Raji (cell line): ENCODE results near the gene CORO2B.

Experiments used
- POLR2A ChIP-seq: IDR thresholded peaks from 2 replicates; pipeline ENCODE4 v1.6.1; 2011; ENCODE audit warnings: low read depth, low read length, control low read depth; ENCODE audit not compliant: insufficient read depth

CORO2B gene

DNA sequence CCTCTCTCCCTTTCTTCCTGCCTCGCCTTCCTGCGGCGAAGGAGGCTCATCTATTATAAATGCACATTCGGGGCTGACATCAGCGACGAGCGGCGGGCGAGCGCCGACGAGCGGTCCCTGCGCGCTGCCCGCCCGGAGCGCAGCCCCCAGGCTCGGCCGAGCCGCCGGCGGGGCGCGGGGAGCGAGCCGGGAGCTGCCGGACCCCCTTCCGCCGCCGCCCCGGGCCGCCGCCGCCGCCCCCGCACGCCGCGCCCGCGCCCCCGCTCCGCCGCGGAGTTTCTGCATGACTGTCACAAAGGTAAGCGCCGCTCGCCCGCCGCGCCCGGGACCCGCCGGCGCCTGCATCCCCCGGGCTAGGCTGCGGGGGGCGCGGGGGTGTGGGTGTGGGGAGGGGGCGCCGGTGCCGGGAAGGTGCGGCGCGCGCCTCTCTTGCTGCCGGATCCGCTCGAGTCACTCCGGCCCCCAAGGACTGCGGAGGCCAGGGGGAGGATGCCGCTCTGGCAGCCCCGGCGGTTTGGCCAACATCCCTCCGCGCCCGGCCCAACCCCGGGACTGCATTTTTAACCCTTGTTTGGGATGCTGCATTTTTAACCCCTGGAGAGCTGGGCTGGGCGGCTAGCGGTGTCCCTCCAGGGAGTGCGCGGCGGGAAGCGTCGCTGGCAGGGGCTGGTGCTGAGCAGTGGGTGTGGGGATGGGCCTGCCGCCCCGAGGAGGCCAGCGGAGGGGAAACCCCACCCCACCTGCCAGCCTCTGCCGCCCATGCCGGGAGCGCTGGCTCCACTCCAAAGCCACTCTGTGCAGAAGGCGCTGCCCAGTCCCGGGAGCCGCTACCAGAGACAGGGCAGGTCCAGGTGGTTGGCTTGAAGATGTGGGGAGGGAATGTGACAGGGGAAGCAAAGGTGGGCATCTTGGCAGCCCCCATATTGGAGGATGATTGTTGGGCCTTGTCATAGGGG lies at the start of gene CORO2B:
CORO2B (plus strand) TSS at position 14 of the 956 bp plus-strand sequence; CDS start at position 284, 270 bp downstream.
- TF ChIP-seq POLR2A: no peak

GRCh38 chr15:68531387-68532179 lies 47.2 kb upstream of the CORO2B start:
- TF ChIP-seq POLR2A: no peak

GRCh38 chr15:68536331-68537095 lies 42.3 kb upstream of the CORO2B start:
- no peak for TF ChIP-seq POLR2A

GRCh38 chr15:68537097-68537496 lies 41.7 kb upstream of the CORO2B start:
- TF ChIP-seq POLR2A: no peak

DNA sequence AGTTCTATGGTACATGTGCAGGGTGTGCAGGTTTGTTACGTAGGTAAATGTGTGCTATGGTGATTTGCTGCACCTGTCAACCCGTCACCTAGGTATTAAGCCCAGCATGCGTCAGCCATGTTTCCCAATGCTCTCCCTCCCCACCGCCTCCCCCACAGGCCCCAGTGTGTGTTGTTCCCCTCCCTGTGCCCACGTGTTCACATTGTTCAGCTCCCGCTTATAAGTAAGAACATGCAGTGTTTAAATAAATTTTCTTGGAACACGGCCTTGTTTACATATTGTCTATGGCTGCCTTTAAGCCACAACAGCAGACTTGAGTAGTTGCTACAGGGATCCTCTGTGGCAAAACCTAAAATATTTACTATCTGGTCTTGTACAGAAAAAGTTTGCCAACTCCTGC lies 41.3 kb upstream of the CORO2B start:
- no peak for TF ChIP-seq POLR2A

DNA sequence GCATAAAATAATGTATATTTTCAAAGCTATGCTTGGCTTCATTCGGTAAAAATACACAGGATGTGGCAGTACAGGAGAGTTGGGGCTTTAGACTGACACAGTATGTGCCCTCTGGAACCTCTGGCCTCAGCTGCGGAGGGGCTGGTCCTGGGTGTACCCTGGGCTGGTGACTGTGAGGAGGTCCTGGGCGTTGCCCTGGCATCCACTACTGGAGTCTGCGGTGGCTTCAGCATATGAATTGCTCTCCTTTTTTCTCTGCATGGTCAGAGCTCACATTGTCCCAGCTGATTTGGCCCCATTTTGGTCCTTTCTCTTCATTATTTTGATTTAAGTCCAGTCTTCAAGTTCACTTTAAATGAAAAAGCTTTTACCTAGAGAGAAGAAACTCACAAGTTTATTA lies 40.5 kb upstream of the CORO2B start:
- TF ChIP-seq POLR2A: no peak

DNA sequence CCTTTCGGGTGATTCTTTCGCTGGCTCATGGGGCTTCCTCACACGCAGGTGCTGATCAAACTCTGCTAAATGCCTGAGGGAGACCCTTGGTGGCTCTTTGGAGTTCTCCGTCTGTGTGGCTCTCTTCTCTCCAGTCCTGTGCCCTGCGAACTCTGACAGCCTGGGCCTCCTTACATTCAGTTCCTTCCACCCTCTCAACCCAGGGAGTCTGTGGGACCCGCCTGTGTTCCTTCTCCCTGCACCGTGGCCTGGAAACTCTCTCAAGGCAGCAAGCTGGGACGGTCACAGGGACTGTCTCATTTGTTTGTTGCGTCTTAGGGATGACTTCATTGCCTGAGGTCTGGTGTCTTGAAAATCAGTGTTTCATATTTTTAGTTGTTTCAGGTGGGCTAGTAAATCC lies 37.0 kb upstream of the CORO2B start:
- TF ChIP-seq POLR2A: no peak

- no peak for TF ChIP-seq POLR2A
Observed at GRCh38 chr15:68542348-68542747, 36.4 kb upstream of the CORO2B start.

DNA sequence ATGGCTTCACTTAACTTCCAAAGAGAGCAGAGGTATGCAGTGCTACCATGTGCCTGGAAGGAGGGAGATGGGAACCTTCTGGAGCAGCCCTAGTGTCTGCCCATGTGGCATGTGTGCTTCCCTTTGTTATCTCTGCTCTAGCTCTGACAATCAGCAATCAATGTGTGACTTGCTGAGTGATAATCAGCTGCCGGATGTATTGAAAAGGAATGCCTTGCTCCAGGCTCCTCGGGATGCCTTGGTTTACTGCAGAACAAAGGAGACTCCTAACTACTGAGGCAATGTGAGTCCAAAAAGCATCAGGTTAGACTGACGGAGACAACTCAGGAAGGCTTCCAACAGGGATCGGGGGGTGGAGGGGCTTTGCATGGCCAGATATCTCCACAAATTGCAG lies 36.0 kb upstream of the CORO2B start:
- no peak for TF ChIP-seq POLR2A

DNA sequence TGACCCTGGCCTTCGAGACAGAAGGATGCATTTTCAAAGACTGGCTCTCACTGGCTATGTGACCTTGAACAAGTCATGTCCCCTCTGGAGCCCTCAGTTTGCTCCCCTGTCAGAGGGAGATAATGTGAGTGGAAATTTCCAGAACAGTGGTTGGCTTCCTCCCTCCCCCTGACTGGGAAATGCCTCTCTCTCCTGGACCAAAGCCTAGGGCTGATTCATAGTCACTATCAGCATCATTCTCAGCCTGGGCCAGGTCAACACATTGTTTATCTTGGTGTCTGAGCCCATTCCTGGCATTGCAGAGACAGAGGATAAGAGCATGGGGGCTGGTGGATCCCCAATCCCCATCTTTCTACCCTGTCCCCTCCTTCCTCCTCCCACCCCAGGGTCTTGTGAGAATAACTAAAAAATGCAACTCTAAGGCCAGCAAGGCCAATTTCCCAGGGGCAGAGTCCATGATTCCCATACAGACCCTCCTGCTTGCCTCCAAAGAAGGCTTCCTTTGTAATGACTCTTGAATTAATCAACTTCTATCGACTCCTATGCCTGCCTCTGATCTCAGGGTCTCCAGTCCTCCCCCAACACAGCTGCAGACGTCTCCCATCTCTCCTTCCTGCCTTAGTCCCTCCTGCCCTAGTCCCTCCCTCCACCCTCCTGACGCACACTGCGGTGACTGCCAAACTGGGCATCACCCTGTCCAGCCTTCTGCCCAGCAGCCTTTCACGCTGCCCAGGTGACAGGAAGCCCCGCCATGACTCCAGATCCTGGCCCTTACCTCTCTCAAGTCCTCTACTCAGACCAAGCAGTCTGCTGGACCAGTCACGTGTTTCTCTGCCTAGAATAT lies 35.4 kb upstream of the CORO2B start:
- no peak for TF ChIP-seq POLR2A

DNA sequence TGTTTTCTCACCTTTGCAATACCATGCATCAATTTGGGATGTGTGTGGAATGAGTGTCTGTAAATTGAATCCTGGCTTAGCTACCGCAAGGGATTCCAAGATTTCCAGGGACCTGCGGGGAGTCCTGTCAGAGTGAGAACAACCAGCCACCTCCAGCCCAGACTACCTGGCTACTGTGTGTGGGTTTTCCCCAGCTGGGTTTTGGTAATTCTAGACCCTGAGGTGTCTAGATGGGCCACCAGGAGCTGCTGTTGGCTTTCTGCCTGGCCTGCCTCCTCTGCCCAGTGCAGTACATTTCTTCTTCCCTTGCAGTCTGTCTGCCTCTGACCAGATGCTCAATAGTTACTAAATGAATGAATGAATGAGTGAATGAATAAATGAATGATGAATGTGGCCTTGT lies 32.5 kb upstream of the CORO2B start:
- no peak for TF ChIP-seq POLR2A

DNA sequence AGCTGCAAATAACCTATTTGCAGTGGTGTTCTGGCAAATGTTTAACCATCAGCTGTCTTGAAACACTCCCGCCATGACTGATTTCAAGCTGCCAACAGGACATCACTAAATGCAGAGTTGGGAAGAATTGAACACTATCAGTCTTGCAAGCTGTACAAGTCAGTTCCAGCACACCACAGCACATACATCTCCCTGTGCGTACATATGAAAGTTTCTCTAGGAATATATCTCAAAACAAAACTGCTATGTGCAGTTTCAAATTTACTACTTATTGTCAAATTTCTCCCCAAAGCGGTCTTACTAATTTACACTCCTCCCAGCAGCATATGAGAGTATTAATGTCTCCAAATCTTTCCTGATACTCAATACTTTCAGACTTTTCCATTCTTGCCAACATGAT lies 30.4 kb upstream of the CORO2B start:
- no peak for TF ChIP-seq POLR2A

GRCh38 chr15:68550004-68550403 lies 28.8 kb upstream of the CORO2B start:
- no peak for TF ChIP-seq POLR2A

- TF ChIP-seq POLR2A: no peak
Observed at GRCh38 chr15:68550498-68551295, 28.1 kb upstream of the CORO2B start.

- TF ChIP-seq POLR2A: no peak
Observed at GRCh38 chr15:68551296-68551635, 27.5 kb upstream of the CORO2B start.
